Endothelial cell (in vitro differentiated cells): ENCODE data around the gene PDPK1. TPM values are rescaled to one million over a fixed set of nuclear protein-coding genes. Genes with fewer than 3 reads are reported as not detected.

Source experiments
- DNase-seq: peaks from one replicate; pipeline ENCODE4 v3.0.0; 2021; ENCODE audit warnings: low spot score
- H3K27ac Mint-ChIP-seq: one replicate; pipeline ENCODE4 v1.8.0; 2021; ENCODE audit warnings: mixed read lengths, inconsistent platforms; ENCODE audit not compliant: unreplicated experiment
- H3K27me3 Mint-ChIP-seq: one replicate; pipeline ENCODE4 v1.8.0; 2021; ENCODE audit warnings: mild to moderate bottlenecking, moderate library complexity, mixed read lengths, inconsistent platforms; ENCODE audit not compliant: unreplicated experiment
- H3K36me3 Mint-ChIP-seq: one replicate; pipeline ENCODE4 v1.8.0; 2021; ENCODE audit warnings: mild to moderate bottlenecking, low read depth, mixed read lengths, inconsistent platforms; ENCODE audit not compliant: unreplicated experiment
- H3K4me1 Mint-ChIP-seq: one replicate; pipeline ENCODE4 v1.8.0; 2021; ENCODE audit warnings: mild to moderate bottlenecking, mixed read lengths, inconsistent platforms; ENCODE audit not compliant: unreplicated experiment
- H3K4me3 Mint-ChIP-seq: one replicate; pipeline ENCODE4 v1.8.0; 2021; ENCODE audit warnings: mild to moderate bottlenecking, mixed read lengths, inconsistent platforms; ENCODE audit not compliant: unreplicated experiment
- H3K9me3 Mint-ChIP-seq: one replicate; pipeline ENCODE4 v1.8.0; 2021; ENCODE audit warnings: mixed read lengths, inconsistent platforms; ENCODE audit not compliant: unreplicated experiment
- CTCF ChIP-seq: fragments of 200-600 bp; sonication (generic); IDR thresholded peaks from one replicate; pipeline ENCODE4 v1.5.0; 2021; ENCODE audit warnings: antibody characterized with exemption; ENCODE audit not compliant: unreplicated experiment
- total RNA-seq: library from RNA; stranded (reverse); fragmentation: NEBNext Ultra II Directional; extraction: Animal tissue kit (Norgen Biotek cat#: 25700); gene quantifications from one replicate; pipeline ENCODE4 v1.2.1, GENCODE V29; 2021; ENCODE audit not compliant: unreplicated experiment

PDPK1 gene
- total RNA-seq, 1 donor from 2014 or later = 33.6 TPM

- H3K27me3 Mint-ChIP-seq = peaks cover 44% of the 10 kb centered on the region
- H3K36me3 Mint-ChIP-seq = peaks cover 21% of the 10 kb centered on the region
- DNase-seq = no peak
- peak overlapping the region; percentile 97 for H3K4me3 Mint-ChIP-seq
- no peak for TF ChIP-seq CTCF
- no peaks in the 10 kb centered on the region for H3K9me3 Mint-ChIP-seq
- peaks cover 53% of the 10 kb centered on the region for H3K4me1 Mint-ChIP-seq
- peak overlapping the region; percentile 89 for H3K27ac Mint-ChIP-seq
Observed at GRCh38 chr16:2515180-2515851, 22.5 kb upstream of the PDPK1 start.

GRCh38 chr16:2516391-2517240 lies 21.2 kb upstream of the PDPK1 start:
- DNase-seq = no peak
- no peak for TF ChIP-seq CTCF
- Mint-ChIP-seq H3K9me3 (no peaks in the 10 kb centered on the region), H3K27ac (peak overlapping the region; percentile 90), H3K36me3 (peaks cover 21% of the 10 kb centered on the region), H3K27me3 (peaks cover 42% of the 10 kb centered on the region), H3K4me3 (peak overlapping the region; percentile 97), H3K4me1 (peaks cover 52% of the 10 kb centered on the region)

DNA sequence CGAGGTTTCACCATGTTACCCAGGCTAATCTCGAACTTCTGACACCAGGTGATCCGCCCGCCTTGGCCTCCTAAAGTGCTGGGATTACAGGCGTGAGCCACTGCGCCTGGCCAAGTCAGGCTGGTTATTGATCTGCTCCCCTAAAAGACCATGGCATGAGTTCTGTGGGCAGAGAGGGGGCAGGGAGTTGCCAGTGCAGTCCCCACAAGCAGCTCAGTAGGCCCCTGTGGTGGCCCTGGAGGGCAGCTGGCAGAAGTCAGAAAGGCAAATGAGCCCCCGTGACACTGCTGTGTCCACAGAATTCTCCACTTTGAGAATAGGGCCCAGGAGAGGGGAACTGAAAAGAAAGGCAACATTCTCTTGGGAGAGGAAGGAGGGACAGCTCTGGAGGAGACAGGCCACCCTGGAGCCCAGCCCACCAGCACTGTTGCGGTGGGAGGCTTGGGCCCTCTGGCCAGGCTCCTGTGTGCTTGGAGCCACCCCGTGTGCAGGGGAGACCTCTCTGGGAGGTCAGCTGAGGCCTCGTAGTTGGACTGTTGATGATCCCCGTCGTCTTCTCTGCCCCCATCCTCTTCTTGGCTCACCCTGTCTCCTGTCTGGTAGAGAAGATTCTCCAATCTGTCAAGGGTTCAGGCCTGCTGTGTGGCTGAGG lies 19.7 kb upstream of the PDPK1 start:
- DNase-seq = no peak
- Mint-ChIP-seq H3K4me1 (peaks cover 44% of the 10 kb centered on the region), H3K9me3 (no peaks in the 10 kb centered on the region), H3K27ac (no peak overlapping the region), H3K36me3 (peaks cover 21% of the 10 kb centered on the region), H3K4me3 (peak overlapping the region; percentile 73), H3K27me3 (peaks cover 36% of the 10 kb centered on the region)
- TF ChIP-seq CTCF = no peak

DNA sequence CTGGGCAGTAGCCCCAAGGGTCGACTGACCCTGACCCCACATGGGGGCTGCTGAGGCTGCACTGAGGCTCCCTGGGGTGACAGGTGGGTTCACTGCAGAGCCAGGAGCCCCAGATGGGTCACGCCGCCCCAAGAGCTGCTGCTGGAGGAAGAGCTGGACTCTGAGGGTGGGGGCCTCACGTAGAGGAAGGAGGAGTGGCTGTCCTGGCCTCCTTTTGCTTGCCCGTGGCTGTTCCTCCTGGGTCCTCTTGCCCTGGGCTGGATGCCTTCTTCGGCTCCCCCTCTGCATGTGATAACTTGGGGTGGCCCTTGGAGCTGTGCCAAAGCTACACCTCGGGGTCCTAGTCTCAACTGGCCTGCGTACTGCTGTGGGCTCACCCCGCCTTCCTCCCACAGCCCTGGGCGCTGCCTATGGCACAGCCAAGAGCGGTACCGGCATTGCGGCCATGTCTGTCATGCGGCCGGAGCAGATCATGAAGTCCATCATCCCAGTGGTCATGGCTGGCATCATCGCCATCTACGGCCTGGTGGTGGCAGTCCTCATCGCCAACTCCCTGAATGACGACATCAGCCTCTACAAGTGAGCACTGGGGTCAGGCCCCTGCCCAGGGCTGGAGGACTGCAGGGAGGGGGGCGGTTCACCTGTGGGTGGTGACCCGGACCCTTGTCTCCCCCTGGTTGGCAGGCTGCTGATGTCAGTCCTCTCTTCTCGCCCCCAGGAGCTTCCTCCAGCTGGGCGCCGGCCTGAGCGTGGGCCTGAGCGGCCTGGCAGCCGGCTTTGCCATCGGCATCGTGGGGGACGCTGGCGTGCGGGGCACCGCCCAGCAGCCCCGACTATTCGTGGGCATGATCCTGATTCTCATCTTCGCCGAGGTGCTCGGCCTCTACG lies 18.8 kb upstream of the PDPK1 start:
- H3K4me3 Mint-ChIP-seq = peak overlapping the region; percentile 86
- peak overlapping the region; percentile 92 for H3K27ac Mint-ChIP-seq
- H3K4me1 Mint-ChIP-seq = peaks cover 44% of the 10 kb centered on the region
- H3K27me3 Mint-ChIP-seq = peaks cover 36% of the 10 kb centered on the region
- no peaks in the 10 kb centered on the region for H3K9me3 Mint-ChIP-seq
- DNase-seq = no peak
- no peak for TF ChIP-seq CTCF
- H3K36me3 Mint-ChIP-seq = peaks cover 21% of the 10 kb centered on the region
